HG03457 (cell line): ENCODE data around the gene SHISAL2A.

Experiments
- ATAC-seq: cut with Tn5 transposase; IDR thresholded peaks from one replicate; pipeline ENCODE4 v1.9.1; 2021; ENCODE audit warnings: moderate number of reproducible peaks; ENCODE audit not compliant: unreplicated experiment

SHISAL2A gene

GRCh38 chr1:52658795-52659194 lies 25.8 kb downstream of the SHISAL2A start:
- no peak for ATAC-seq

DNA sequence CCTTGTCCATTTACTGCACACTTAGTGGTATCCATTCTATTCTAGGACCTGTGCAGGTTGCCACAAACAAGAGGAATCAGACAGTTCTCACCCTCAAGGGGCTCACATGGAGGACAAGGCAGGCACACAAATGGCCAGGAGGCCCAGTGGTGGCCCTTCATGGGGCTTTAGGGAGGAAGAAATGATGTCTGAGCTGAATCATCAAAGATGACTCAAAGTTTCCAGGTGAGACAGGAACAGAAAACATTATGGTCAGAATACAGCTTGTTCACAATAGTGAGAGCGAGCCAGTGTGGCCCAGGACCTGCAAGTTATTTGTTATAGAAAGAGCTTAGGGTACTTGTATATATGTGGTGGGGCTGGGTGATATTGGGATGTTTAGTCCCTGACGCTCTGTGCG lies 26.4 kb downstream of the SHISAL2A start:
- no peak for ATAC-seq

- ATAC-seq: no peak
These were observed 27.1 kb downstream of the SHISAL2A start for GRCh38 chr1:52659851-52660596.

- no peak for ATAC-seq
These were observed 27.8 kb downstream of the SHISAL2A start for GRCh38 chr1:52660807-52661206.

DNA sequence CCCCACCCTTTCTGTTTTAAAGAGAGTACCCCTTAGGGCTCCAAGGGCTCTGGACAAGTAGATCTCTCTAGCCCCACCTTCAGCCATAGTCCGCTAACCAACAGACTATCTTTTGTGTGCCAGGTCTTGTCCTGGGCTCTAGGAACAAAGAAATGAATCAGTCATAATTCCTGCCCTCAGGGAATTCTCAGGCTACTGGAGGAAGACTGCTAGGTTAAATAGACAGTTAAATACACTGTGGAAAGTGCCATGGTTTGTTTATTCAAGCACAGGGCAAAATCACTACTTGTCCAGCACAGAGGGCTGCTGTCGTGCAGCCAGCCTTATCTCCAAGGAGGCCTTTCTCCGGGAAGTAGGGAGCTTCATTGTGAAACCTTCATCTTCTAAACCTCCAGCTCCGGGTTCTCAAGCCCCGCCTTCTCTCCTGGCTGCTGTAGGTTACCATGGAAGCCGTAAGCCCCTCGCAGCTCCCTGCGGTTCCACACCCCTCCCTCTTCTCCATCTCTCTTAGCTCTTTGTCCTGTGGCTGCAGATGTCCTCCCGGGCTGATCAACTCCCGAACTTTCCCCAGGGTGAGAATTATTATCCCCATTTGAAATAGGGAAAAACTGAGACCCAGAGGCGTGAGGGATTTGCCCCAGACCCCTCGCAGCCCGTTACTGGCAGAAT lies 29.8 kb downstream of the SHISAL2A start:
- no peak for ATAC-seq

GRCh38 chr1:52663716-52664115 lies 30.7 kb downstream of the SHISAL2A start:
- ATAC-seq: no peak

DNA sequence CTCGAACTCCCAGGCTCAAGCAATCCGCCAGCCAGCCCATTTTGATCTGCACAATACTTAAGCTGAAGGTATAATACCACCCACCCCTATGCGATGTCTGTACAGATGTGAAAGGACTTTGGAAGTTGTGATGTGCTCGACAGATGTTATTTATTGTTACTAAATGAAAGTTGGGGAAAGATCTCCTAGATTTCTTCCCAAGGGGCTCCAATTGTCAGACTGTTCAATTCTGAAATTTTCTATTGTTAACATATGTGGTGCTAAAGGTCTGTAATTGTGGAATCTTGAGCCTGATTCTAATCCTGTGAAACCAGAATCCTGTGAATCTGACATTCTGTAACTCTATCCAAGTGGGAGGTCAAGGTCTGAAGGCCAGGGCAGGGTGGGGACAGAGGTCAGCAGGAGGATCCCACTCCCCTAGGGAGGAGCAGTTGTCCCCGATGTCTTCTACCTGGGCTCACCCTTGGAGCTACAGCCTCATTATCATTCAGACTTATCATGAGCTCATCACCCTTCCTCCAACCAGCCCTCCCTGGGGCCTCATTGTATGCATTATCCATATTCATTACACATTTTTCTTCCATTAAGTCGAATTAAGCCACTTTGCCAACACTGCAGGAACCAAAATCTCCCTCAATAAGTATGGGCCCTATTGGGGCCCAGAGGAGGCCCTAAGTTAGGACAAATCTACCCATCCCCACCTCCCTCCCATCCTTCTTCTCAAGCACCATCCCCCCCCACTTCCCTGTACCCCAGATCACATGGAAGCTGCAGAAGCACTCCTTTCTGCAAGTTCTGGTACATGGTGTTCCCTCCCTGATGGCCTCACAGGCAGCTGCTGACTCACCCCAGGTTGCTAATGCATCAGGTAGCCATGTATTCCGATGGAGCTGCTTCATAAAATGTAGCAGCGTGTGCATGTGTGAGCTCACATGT lies 32.3 kb downstream of the SHISAL2A start:
- no peak for ATAC-seq

DNA sequence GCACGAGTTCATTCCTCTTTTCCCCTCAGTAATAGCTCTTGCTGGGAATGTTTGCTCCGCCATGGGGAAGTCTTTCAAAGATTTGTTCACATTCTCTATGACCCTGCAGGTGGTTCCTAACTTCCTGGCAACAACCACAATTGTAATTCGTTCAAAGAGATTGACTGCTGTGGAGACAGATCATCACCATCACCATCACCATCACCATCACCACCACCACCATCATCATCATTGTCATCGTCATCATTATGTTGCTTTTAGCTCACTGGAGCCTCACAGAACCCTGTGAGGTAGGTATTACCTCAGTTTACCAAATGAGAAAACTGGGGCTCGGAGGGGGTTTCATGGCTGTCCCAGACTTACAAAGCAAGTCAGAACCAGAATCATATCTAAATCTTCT lies 34.3 kb downstream of the SHISAL2A start:
- no peak for ATAC-seq

- no peak for ATAC-seq
These were observed 35.0 kb downstream of the SHISAL2A start for GRCh38 chr1:52667984-52668383.

- ATAC-seq: no peak
These were observed 35.7 kb downstream of the SHISAL2A start for GRCh38 chr1:52668711-52669110.

DNA sequence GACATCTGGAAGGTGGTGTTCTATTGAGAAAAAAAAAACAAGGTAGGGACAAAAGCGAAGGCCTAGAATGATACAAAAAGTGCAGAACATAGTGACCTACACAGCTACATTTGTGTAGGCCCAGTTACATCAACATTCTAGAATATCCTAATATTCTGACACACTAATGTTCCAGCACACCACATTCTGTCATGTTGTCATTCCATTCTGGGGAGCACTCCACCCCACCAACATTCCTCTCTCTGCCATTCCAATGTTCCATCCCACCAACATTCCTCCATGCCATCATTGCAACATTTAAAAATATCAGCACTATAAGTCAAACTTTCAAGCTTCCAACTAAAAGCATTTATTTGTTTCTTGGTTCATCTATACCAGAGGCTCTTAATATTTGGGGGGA lies 36.7 kb downstream of the SHISAL2A start:
- no peak for ATAC-seq

- ATAC-seq: no peak
These were observed 37.6 kb downstream of the SHISAL2A start for GRCh38 chr1:52670604-52671003.

DNA sequence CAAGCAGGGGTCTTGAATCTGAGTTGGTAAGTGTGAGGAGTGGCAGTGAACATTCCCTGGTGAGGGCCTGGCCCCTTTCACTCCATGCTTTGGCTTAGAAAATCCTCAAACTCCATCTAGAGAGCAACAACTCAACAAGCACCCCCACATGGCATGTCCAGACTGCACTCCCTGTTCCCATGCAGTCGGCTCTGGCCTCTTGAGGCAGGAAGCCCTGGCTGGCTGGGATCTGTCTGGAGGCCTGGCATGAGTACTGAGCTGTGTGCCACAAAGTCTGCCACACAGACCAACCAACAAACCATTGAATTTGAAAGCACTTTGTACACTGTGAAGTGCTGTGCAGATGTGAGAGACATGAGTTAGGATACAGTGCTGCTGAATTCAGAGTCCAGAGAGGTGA lies 40.0 kb downstream of the SHISAL2A start:
- no peak for ATAC-seq

- no peak for ATAC-seq
These were observed 40.5 kb downstream of the SHISAL2A start for GRCh38 chr1:52673513-52673912.

GRCh38 chr1:52674497-52675384 lies 41.8 kb downstream of the SHISAL2A start:
- no peak for ATAC-seq

DNA sequence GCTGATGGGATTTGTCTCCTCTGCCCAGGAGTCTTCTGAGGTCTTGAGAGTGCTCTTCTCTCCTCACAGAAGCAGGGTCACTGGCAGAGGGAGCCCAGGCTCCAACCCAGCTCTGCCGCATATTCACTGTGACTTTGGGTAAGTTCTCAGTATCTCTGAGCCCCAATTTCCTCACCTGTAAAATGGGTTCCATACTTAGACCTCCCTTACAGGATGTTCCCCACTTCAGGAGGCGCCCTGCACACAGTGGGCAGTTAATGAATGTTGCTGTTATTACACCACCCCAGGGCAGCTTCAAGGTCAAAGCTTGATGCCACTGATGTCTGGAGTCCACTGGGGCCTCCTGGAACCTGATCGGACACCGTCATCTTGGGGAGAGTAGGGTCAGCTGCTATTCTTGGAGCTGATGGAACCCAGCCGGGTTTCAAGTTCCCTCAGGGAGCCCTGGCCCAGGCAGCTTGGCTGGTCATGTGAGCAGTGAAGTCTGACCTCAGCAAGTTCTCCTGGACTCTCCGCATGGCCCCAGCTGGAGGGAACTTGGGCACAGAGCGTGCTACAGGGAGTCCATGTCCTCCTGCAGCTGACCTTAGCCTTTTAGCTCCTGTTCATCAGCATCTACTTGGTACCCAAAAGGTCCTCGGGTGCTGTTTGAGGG lies 43.4 kb downstream of the SHISAL2A start:
- ATAC-seq: no peak

DNA sequence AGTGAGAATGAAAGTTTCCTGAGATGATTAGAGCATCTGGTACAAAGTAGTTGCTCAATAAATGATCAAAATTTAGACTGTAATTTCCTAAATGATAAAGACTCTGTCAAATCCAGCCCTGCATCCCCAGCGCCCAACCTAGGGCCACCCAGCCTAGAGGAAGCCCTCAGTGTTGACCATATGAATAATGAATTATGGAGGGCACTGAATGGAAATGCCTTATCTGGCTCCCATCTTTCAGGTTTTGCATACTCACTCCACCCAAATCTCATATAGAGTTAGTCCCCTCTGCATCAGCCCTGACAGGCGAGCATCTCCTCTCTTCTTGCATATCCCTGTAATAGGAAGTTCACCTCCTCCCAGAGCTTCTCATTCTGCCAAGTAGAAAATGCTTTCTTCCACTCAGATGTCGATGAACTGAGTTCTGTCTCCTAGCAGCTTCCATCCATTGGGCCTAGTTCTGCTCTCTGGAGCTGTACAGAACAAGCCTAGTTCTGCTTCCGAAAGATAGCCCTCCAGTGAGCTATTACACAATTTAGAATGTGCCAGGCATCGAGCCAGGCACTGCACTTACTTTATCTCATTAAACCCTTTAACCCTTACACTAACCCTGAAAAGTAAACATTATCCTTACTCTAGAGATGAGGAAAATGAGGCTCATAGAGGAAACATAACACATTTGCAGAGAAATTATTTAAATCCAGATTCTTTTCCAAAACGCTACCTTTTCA lies 44.3 kb downstream of the SHISAL2A start:
- no peak for ATAC-seq

DNA sequence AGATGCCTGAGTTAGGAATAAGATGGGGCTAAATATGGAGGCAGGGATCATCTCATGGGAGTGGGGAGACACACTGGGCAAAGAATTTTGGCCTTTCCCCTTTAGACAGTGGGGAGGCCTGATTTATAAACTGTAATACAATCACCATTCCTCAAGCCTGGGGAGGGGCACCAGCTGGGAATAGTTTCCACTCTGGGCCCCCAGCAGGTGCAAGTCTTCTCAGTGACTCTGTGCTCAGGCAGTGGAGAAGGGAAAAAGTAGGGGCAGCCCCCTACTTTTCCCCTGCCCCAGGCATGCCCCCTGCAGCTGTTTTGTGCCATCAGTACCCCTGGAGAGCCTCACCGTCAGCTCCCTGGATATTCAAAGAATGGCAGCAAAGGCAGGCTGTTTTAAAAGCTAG lies 46.1 kb downstream of the SHISAL2A start:
- no peak for ATAC-seq

GRCh38 chr1:52679498-52679897 lies 46.5 kb downstream of the SHISAL2A start:
- ATAC-seq: no peak
